Ishikawa (cell line): Measurements from ENCODE around the gene LINGO3.

Source experiments
- CEBPB ChIP-seq: IDR thresholded peaks from 2 replicates; pipeline ENCODE4 v1.6.1; 2012
- CREB1 ChIP-seq: IDR thresholded peaks from 2 replicates; pipeline ENCODE4 v1.6.1; 2012; ENCODE audit warnings: low read depth
- EGR1 ChIP-seq: IDR thresholded peaks from 2 replicates; pipeline ENCODE4 v1.6.1; 2012
- EP300 ChIP-seq: IDR thresholded peaks from 2 replicates; pipeline ENCODE4 v1.6.1; 2012; ENCODE audit warnings: borderline replicate concordance
- FOXM1 ChIP-seq: IDR thresholded peaks from 2 replicates; pipeline ENCODE4 v1.6.1; 2012; ENCODE audit warnings: low read depth, borderline replicate concordance
- NFIC ChIP-seq: IDR thresholded peaks from 2 replicates; pipeline ENCODE4 v1.6.1; 2012
- RAD21 ChIP-seq: IDR thresholded peaks from 2 replicates; pipeline ENCODE4 v1.6.1; 2012; ENCODE audit warnings: low read depth
- REST ChIP-seq: IDR thresholded peaks from 2 replicates; pipeline ENCODE4 v1.6.1; 2012; ENCODE audit warnings: low read depth, mild to moderate bottlenecking
- TAF1 ChIP-seq: IDR thresholded peaks from 2 replicates; pipeline ENCODE4 v1.6.1; 2012; ENCODE audit warnings: low read depth, mild to moderate bottlenecking
- TCF12 ChIP-seq: IDR thresholded peaks from 2 replicates; pipeline ENCODE4 v1.6.1; 2012; ENCODE audit warnings: low read depth
- TEAD4 ChIP-seq: IDR thresholded peaks from 2 replicates; pipeline ENCODE4 v1.6.1; 2012
- USF1 ChIP-seq: IDR thresholded peaks from 2 replicates; pipeline ENCODE4 v1.6.1; 2012
- YY1 ChIP-seq: IDR thresholded peaks from 2 replicates; pipeline ENCODE4 v1.6.1; 2012; ENCODE audit warnings: low read depth
- TF ChIP-seq, protein P1 (sequence below): IDR thresholded peaks from 2 replicates; pipeline ENCODE4 v1.6.1; 2012

DNA sequence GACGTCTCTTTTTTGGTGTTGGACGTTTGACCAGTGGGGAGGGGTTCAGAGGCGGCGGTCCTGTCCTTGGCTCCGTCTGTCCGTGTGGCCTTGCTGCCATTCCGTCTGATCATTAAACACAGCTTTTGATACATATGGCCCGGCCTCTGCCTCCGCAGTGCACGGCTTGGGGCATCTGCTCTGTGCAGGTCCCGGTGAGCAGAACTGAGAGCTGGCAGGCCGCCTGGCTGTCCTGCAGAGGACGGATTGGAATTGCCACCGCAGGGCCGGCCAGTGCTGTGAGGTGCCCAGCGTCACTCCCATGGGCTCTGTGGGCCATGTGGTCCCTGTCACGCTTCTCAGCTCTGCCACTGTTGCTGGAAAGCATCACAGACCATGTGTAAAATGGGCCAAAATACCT, 46.7 kb upstream of the LINGO3 start:
- no peak for TF ChIP-seq REST
- TF ChIP-seq, protein P1, sequence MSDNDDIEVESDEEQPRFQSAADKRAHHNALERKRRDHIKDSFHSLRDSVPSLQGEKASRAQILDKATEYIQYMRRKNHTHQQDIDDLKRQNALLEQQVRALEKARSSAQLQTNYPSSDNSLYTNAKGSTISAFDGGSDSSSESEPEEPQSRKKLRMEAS: no peak
- TF ChIP-seq NFIC: no peak
- TF ChIP-seq EP300: no peak
- no peak for TF ChIP-seq CEBPB
- TF ChIP-seq TAF1: no peak
- no peak for TF ChIP-seq YY1
- no peak for TF ChIP-seq RAD21
- no peak for TF ChIP-seq EGR1
- TF ChIP-seq USF1: no peak
- no peak for TF ChIP-seq FOXM1
- no peak for TF ChIP-seq TEAD4
- no peak for TF ChIP-seq TCF12
- no peak for TF ChIP-seq CREB1
